8988T (cell line): ENCODE data around the gene TCTN3.
"Not testable (repeated sequence)": the region's sequence is repeated elsewhere in the genome, so short reads cannot be mapped to it uniquely, and the experiment has no call there.

Experiments used
- DNase-seq: peaks from one replicate; pipeline ENCODE4 v3.0.0; 2011

Gene TCTN3

DNA sequence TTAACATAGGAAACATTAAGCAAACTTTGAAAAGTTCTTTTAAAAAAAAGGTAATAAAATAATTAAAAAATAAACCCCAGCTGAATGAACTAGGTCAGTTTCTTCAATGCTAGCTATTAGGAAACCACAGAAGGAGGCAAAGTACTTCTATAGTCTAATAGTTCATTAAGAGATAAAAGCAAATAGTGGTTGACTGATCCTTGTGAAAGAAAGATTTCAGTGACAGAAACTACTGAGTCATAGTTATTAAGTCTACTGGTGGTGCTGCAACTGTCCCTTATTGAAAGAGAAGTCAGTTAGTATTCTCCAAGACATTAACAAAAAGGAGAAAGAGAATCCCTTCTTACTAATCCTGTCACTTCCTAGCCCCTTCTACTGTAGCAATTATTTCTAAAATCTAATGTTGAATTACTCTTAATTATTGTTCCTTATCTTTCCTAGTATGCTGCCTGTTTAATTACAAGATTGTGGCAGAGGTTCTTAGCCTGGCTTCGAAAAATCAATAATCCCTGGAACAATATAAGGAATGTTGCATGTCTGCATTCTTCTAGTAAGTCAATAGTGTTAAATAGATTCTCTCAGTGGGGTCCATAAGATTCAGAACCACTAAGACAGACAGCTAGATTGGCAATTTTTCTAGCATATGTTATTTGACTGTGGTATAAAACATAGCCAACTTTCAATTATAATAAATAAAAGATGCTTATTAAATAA is 18.2 kb downstream of the TCTN3 start:
- DNase-seq = no peak

DNA sequence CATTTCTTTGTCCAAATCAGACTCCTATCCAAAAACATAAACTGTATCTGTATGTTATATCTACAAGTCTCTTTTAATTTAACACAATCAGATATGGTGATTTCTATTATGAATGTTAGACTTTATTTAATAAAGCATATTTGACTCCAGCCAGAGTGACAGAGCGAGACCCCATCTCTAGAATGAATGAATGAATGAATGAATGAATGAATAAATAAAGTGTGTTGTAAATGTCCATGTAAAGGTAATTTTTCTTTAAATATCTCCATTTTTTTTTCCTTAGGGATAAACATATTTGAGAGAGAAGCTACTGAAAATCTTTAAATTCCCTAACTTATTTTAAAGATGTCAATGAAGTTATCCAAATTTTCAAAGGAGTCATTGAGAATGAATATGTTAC is 19.1 kb downstream of the TCTN3 start:
- no peak for DNase-seq

DNA sequence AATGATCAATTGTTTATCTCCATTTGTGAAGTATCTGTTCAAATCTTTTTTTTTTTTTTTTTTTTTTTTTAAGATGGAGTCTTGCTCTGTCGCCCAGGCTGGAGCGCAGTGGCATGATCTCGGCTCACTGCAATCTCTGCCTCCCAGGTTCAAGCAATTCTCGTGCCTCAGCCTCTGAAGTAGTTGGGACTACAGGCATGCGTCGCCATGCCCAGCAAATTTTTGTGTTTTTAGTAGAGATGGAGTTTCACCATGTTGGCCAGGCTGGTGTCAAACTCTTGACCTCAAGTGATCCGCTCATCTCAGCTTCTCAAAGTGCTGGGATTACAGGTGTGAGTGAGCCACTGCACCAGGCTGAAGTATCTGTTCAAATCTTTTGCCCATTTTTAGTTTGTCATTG is 21.1 kb downstream of the TCTN3 start:
- DNase-seq = not testable (repeated sequence)

DNA sequence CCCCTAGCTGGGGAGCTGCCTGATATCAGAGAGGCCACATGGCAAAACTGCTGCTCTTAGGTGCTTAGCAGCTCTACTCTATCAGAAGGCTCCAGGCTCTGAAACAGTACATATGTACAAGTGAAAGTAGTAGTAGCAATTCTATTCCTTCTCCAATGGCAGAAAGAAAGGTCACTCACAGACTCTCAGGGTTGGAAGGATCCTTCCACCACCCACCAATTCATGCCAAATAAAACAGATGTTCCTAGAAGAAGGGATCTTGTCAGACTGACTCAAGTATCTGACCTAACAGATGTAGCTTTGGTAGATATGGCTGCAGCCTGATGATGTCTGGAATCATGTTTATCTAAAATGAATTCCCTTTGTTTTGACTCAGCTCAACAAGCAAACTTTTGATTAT is 29.2 kb downstream of the TCTN3 start:
- no peak for DNase-seq

DNA sequence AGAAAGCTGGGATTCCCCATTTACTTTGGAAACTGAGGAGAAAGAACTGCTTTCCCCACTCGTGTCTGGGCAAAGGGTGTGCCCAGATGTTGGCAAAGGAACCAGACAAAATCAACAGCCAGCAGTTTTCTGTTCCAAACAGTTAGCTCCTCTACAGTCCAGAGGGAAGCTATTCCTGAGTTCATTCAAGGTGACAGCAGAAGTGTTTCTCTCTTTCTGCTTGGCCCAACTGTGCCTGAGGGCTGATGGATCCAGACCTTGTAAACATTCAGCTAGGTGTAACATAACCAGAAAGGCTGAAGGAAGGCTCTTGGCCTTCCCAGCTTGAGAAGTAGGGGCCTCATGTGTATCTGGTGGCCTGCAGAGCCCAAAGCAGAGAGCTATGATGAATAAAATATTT is 30.2 kb downstream of the TCTN3 start:
- DNase-seq = no peak

DNA sequence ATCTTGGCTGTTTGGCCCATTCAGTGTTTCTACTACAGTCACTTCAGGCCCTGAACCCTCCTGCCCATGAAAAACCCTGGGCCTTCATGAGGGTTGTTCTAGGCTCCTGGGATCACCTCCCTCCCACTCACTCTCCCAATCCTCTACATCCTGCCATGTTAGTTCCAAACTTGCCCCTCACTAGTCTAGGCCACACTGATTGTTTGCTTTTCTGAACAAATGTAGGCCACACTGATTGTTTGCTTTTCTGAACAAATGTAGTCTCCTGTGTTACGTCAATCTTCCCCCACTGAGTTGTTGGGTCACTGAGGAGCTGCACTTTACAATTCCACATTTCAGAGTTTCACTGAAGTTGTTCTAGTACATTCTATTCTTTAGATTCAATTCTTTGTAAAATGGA is 31.9 kb downstream of the TCTN3 start:
- no peak for DNase-seq

DNA sequence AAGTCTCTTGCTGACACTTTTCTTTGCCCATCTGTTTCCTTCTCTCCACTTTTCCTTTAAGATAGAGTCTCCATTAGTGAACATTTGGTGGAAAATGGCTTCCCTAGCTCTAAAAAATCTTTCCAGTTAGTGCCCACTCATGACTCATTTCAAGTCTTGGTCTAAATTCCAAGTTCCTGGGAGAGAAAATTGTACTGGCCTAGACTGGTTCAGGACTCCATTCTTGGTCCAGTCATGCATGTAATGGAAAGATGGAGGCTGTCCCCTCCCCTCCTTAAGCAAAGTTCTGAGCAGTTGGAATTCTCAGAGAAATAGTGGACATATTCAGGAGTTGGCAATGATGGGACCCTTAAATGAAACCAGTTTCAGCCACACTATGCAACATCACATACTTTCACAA is 33.4 kb downstream of the TCTN3 start:
- DNase-seq = no peak

DNA sequence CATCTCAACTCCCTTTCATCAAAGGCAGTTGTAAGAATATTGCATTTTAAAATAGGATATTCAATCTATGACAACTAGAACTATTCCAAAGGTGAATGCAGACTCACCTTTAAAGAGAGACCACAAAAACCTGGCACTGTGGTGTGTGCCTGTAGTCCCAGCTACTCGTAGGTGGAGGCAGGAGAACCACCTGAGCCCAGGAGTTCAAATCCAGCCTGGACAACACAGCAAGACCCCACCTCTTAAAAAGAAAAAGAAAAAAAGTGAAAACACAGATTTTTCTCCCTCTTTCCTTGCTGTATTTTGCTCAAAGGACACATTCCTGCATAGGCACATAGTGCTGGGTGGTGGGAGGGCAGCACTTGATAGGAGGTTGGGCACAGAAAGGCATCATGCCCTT is 36.5 kb downstream of the TCTN3 start:
- no peak for DNase-seq

DNA sequence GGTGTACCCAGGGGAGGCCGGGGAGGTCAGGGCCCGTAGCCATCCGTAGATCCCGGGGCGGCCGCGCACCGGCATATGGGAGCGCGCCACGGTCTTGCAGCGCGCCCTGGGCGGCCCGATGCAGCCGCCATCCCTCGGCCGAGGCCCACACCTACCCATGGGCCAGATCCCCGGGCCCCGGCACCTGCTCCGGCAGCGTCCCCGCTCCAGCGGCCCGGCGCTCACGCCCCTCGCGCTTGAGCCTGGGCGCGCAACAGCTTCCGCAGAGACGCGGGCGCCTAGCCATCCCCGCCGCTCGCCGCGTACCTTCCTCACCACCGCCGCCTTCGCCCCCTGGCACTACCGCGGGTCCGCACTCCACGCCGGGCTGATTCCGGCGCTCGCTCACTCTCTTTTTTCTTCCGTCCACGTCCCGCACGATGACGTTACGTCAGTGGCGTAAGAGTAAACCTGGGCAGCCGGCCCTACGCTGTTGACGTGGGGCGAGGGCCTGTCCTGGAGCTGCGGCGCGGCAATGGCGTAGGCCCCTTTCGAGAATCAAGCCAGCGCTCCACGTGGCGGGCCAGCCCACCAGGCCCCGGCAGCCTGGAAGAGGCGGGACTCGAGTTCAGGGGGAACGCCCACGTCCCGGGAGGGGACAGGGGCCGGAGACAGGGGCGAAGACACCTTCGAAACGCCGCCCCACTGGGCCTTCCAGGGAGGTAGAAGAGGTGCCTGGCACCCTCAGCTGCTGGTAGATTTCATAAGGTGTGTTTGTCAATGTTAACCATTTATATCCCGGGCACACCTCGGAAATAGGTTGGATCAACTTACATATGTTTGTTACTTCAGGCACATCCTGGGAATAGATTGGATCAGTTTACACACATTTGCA is 37.2 kb downstream of the TCTN3 start, which contains the start of gene ALDH18A1:
Gene ALDH18A1, minus strand, starts transcription at position 421 of the 874 bp plus-strand sequence. CDS start 3,334 bp downstream, outside the sequence.
- peak; percentile 77 for DNase-seq

DNA sequence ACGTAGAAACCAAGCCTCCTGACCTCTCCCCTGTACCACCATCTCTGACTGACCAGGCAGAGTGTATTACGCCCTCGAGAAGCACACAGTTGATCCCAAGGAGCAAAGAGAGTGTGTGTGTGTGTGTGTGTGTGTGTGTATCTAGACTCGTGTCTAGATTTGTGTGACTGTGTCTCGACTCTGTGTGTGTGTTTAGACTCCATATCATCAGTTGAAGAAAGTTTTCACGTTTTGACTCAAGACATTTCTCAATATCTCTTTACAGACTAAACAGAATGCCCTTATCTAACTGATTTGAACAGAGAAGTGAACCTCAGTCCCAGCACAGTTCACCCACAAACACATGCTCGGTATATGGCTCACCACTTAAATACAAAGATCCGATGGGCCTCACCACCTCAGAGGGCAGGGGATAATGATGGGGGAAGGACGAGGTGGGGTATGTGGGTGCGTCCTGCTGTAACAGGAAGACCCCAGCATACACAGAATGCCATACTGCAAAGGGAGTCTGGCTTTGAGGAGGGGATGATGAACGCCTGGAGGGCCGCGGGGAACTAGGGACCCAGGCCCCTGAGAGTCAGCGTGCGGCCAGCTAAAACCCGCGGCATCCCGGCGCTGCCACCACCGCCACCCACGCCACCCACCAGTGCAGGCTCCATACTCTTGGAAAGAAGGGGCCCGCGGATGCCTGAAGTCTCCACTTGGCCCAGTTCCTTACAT is 38.0 kb downstream of the TCTN3 start:
- no peak for DNase-seq

DNA sequence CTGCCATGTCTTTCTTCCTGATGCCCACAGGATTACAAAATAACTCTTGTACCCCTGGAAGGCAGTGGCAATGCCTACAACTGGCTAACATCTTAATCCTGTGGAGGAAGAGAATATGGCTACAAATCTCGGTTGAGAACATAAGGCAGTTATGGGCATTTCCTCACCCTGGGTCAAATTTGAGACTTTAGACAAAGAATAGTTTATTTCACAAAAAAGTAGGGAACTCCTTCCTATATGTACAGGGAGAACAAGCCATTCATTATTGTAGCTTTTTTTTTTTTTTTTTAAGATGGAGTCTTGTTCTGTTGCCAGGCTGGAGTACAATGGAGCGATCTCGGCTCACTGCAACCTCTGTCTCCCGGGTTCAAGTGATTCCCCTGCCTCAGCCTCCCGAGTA is 39.8 kb downstream of the TCTN3 start:
- no peak for DNase-seq

DNA sequence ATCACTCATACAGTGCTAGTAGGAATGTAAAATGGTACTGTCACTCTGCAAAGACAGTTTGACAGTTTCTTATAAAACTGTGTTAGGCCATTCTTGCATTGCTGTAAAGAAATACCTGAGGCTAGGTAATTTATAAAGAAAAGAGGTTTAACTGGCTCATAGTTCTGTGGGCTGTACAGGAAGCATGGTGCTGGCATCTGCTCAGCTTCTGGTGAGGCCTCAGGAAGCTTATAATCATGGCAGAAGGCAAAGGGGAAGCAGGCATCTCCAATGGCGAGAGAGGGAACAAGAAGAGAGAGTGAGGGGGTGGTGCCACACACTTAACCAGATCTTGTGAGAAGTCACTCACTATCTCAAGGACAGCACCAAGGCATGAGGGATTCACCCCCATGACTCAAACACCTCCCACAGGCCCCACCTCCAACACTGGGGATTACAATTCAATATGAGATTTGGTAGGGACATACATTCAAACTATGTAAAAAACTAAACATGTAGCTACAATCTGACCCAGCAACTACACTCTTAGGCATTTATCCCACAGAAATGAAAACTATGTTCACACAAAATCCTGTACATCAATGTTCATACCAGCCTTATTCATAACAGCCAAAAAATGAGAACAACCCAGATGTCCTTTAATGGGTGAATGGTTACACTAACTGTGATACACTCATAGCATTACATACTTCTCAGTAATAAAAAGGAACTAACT is 42.2 kb downstream of the TCTN3 start:
- DNase-seq = no peak

DNA sequence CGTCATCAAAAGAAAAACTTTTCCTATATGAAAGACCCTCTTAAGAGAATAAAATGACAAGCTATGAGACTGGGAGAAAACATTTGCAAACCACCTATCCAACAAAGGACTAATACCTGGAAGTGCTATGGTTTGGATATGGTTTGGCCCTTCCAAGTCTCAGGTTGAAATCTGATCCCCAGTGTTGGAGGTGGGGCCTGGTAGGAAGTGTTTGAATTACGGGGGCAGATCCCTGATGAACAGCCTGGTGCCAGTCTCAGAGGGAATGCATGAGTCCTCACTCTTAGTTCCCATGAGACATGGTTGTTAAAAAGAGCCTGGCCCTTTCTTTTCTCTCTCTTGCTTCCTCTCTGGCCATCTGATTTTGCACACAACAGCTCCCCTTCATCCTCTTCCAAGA is 43.5 kb downstream of the TCTN3 start:
- no peak for DNase-seq

DNA sequence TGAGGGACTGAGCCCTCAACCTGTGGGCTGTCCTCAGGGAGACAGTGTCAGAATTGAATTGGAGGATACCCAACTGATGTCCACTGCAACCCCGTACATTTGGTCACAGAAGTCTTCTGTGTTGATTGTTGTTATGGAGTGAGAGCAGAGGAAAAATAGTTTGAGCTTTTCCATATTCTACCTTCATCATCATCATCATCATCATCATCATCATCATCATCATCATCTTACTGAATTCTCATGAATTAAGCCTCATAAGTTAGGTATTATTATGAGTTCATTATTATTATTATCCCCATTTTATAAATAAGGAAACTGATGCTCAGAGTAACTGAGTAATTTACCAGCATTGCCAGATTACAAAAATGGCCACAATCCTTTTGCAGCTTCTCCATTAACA is 45.6 kb downstream of the TCTN3 start:
- no peak for DNase-seq

DNA sequence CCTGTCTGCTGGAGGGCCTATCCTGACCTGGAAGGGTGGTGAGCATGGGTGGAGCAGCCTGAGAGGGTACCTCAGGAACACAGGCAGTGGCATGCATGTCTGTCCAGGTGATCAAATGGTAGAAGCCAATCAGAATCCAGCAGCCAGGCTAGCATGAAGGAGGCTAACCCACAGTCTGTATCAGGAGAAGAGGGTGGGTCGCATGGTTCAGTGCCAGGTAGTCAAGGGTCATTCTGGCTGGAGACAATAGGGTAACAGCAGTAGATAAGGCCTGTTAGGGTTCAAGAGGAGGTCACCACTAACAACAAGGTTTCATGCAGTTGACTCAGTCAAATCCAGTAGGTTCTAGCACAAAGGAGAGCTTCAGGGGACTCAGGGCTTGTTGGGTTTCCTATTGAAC is 47.6 kb downstream of the TCTN3 start:
- no peak for DNase-seq

DNA sequence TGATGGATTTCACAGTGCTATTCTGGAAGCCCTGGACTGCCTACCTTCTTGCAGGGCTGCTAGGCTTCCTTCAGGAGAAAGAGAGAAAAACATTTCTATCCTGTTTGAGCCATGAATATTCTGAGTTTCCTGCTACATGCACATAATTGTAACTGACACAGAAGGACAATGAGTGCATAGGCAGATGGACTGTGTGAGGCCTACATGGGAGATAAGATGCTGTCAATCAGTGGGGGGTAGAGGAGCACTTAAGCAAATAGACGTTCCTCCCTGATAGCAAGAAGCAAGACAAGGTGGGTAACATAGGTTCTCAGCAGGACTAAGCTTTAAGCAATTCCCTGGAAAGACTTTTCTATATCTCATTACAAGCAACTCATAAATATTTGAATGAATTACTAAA is 48.8 kb downstream of the TCTN3 start:
- no peak for DNase-seq

DNA sequence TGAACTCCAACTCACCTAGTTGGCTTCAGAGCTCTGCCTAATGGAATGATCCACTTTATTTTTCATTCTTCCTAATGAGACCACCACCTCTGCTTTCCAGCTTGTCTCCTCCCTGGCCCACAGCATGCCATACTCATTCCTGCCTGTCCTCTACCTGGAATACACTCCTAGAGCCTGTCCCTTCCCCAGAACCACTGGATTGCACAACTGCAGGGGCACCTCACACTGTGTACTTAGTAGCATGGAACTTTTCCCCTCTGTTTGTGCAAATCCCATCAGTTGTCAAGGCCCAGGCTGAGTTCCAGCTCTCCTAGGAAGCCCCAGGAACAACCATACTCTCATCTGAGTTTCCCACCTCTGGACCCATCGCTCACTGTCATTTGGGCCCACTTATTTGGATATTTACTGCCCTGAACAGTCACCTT is 52.8 kb downstream of the TCTN3 start:
- DNase-seq = no peak

DNA sequence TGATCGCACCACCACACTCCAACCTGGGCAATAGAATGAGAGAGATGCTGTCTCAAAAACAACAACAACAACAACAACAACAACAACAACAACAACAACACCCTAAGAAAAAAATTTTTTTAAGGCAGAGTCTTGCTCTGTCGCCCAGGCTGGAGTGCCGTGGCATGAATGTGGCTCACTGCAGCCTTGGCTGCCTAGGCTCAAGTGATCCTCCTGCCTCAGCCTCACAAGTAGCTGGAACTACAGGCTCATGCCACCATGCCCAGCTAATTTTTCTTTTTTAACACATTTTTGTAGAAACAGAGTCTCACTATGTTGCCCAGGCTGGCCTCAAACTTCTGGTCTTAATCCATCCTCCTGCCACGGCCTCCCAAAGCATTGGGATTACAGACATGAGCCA is 55.8 kb downstream of the TCTN3 start:
- DNase-seq = no peak

DNA sequence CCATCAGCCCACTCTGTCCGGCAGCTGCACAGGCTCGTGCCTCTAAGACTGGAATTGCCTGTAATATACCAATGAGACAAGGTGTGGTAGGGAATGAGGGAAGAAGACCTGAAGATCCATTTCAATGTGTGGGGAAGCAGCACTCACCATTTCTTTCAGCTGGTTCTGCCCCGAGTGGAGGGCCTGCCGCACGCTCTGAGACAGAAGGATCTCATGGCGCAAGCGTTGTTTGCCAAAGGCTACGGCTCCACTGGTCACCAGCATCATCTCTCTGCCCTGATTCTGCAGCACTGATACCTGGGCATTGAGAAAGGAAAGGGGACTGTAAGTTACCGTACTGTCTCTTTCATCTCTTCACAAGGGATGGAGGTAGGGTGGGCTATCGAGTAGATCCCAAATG is 56.6 kb downstream of the TCTN3 start:
- DNase-seq = no peak

DNA sequence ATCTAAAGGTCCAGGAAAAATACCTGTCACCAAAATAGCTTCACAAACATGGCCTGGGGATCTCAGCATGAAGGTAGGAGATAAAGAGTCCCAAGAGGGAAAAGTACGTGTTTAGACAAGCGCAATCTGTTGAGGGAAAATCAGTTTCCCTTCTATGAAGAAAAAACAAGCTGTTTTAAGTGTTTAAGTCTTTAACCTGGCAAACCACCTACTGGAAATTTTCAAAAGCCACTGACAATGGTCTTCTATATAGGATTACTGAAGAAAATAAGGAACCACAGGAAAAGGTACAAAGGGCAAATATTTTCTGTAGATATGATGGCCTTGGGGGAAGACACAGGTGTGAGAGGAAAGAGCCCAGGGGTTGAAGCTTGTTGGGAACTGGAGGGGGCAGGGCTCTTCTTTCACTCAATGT is 58.4 kb downstream of the TCTN3 start:
- DNase-seq = no peak

DNA sequence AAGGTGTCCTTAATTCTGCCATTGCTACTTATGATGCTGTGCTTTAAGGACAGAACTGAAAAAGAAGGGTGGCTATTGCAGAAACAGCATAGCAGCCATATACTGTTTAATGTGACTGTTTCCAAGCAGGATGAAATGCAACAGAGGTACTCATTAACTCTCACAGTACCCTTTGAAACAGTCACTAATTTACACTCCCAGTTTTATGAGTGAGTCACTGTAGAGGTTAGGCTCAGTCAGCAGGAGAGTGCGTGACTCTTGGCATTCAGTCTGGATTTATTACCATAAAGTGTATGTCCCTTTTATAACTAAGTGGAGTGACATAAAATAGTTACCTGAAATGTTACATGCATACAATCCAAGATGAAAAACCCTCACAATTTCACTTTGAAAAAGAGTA is 64.9 kb downstream of the TCTN3 start:
- DNase-seq = no peak

DNA sequence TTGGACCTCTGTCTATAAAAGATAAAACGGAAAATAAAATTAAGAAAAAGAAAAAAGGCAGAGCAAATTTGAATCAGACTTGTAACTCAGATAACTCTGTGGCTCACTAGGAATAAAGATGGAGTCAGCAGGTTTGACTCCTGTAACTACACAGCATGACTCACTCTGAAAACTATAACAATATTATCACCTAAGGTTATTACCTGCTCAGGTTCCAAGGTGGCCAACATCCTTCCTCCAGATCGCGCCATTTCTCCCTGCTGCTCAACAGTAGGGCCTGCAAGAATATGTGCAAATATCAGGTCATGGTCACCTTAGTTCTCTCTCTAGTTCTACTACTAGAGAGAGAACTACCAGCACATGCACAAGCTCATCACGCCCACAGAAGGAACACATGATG is 67.2 kb downstream of the TCTN3 start:
- DNase-seq = no peak

DNA sequence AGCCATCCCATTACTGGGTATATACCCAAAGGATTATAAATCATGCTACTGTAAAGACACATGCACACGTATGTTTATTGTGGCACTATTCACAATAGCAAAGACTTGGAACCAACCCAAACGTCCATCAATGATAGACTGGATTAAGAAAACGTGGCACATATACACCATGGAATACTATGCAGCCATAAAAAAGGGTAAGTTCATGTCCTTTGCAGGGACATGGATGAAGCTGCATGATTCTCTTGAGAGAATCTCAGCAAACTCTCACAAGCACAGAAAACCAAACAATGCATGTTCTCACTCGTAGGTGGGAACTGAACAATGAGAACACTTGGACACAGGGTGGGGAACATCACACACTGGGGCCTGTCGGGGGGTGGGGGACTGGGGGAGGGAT is 73.3 kb downstream of the TCTN3 start:
- not testable (repeated sequence) for DNase-seq
